ENCODE measurements around the gene KCNE1. TPM values are rescaled to one million over a fixed set of nuclear protein-coding genes. Genes with fewer than 3 reads are reported as not detected.
A peak's percentile ranks its signal among the peaks of the same experiment; 100 is the strongest.

KCNE1 gene
- not detected for total RNA-seq (2021; ENCODE audit: unreplicated experiment)
- not detected for polyA plus RNA-seq (2012; ENCODE audit: insufficient read length)
- percentile 18 among the genes with signal in this experiment for Bru-seq, nascent RNA
- percentile 9 among the genes with signal in this experiment for BruChase-seq, experiment 1, labeled RNA remaining after a 2-hour chase
- percentile 14 among the genes with signal in this experiment for BruChase-seq, experiment 2, labeled RNA remaining after a 6-hour chase
- long read RNA-seq, result 0 reads

- H3K27ac ChIP-seq (ENCODE audit: low read length), result no peak within 1 kb of the TSS
- in situ Hi-C loops (cut with HindIII; ENCODE audit: low pct_unique_long_range_greater_than_20kb, low sequenced_read_pairs) (no loop called here), intact Hi-C loops (cut with micrococcal nuclease; ENCODE audit: unreplicated experiment) (no loop called here)
- ATAC-seq (no peak), DNase-seq (ENCODE audit: low read depth, low spot score) (no peak)
- no peaks in the 10 kb centered on the region for H3K4me1 ChIP-seq (ENCODE audit: control insufficient read depth, insufficient read depth, low read length)
- no peaks in the 10 kb centered on the region for H3K27me3 ChIP-seq (ENCODE audit: control insufficient read depth, insufficient read depth, low read length)
- ChIA-PET POLR2A (no interaction called here), CTCF (no interaction called here)
- TF ChIP-seq SIN3A (IDR thresholded peaks at IDR 0.05; ENCODE audit: borderline replicate concordance, insufficient read depth, low read depth, low read length) (no peak), TCF7L2 (IDR thresholded peaks at IDR 0.05; ENCODE audit: low read depth, low read length) (no peak), REST (IDR thresholded peaks at IDR 0.05; ENCODE audit: insufficient read depth in 1 of 2, low read depth in 2 of 2, low read length in 1 of 2) (no peak), POLR2AphosphoS5 (IDR thresholded peaks at IDR 0.05; ENCODE audit: low read depth, low read length) (no peak)
- TF ChIP-seq, protein P1, sequence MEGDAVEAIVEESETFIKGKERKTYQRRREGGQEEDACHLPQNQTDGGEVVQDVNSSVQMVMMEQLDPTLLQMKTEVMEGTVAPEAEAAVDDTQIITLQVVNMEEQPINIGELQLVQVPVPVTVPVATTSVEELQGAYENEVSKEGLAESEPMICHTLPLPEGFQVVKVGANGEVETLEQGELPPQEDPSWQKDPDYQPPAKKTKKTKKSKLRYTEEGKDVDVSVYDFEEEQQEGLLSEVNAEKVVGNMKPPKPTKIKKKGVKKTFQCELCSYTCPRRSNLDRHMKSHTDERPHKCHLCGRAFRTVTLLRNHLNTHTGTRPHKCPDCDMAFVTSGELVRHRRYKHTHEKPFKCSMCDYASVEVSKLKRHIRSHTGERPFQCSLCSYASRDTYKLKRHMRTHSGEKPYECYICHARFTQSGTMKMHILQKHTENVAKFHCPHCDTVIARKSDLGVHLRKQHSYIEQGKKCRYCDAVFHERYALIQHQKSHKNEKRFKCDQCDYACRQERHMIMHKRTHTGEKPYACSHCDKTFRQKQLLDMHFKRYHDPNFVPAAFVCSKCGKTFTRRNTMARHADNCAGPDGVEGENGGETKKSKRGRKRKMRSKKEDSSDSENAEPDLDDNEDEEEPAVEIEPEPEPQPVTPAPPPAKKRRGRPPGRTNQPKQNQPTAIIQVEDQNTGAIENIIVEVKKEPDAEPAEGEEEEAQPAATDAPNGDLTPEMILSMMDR (IDR thresholded peaks at IDR 0.05), result no peak
- H3K4me3 ChIP-seq (ENCODE audit: low read depth in 2 of 2, low read length in 2 of 2), result no peak within 1 kb of the TSS
- no peaks in the 10 kb centered on the region for H3K36me3 ChIP-seq (ENCODE audit: control insufficient read depth, insufficient read depth, low read length)
- H3K9me3 ChIP-seq (ENCODE audit: control insufficient read depth, insufficient read depth, low read depth, low read length), result no peaks in the 10 kb centered on the region
- no TSS peak for BruUV-seq (replicated peaks)
Measured at GRCh38 chr21:34511787-34512455, at the start of gene KCNE1. Gene KCNE1, minus strand, starts transcription at chr21:34512210. Its CDS starts 62,576 bp downstream, at chr21:34449634.

GRCh38 chr21:34561806-34562205, 49.8 kb upstream of the KCNE1 start:
- in situ Hi-C loops (cut with HindIII; ENCODE audit: low pct_unique_long_range_greater_than_20kb, low sequenced_read_pairs) (no loop called here), intact Hi-C loops (cut with micrococcal nuclease; ENCODE audit: unreplicated experiment) (no loop called here)
- Histone ChIP-seq H3K4me3 (ENCODE audit: low read depth in 2 of 2, low read length in 2 of 2) (no peak overlapping the region), H3K36me3 (ENCODE audit: control insufficient read depth, insufficient read depth, low read length) (no peaks in the 10 kb centered on the region), H3K27ac (ENCODE audit: low read length) (no peak overlapping the region), H3K27me3 (ENCODE audit: control insufficient read depth, insufficient read depth, low read length) (no peaks in the 10 kb centered on the region), H3K4me1 (ENCODE audit: control insufficient read depth, insufficient read depth, low read length) (no peaks in the 10 kb centered on the region), H3K9me3 (ENCODE audit: control insufficient read depth, insufficient read depth, low read depth, low read length) (no peaks in the 10 kb centered on the region)
- DNase-seq (ENCODE audit: low read depth, low spot score) (no peak), ATAC-seq (no peak)
- ChIA-PET POLR2A (no interaction called here), CTCF (no interaction called here)
- no TSS peak for BruUV-seq (replicated peaks)
- TF ChIP-seq TCF7L2 (IDR thresholded peaks at IDR 0.05; ENCODE audit: low read depth, low read length) (no peak), POLR2AphosphoS5 (IDR thresholded peaks at IDR 0.05; ENCODE audit: low read depth, low read length) (no peak), SIN3A (IDR thresholded peaks at IDR 0.05; ENCODE audit: borderline replicate concordance, insufficient read depth, low read depth, low read length) (no peak)
- TF ChIP-seq, protein P1 (IDR thresholded peaks at IDR 0.05), result no peak

All from Panc1 (cell line).